ENCODE data around the gene FASTKD3.

The FASTKD3 gene

DNA sequence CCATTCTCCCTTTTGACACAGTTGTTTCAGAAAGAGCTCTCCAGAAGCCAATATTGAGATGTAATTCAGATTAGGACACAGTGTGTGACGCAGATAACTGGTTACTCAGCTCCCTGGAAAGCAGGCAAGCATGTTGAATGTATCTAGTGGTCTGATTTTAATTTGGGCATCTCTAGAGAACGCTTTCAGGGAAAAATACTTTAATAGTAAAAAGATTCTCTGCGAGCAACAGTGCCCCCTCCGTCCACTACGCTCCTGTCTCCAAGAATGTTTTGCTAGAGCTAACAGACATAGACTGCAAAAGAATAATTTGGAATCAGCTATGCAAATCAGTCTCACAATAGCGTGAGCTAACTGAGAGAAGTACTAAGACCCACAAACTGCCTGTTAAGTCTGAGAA lies 41.2 kb downstream of the FASTKD3 start:
- TF ChIP-seq POLR2A (IDR thresholded peaks at IDR 0.05; ENCODE audit: extremely low read depth, insufficient read length) (no peak), MYC (IDR thresholded peaks at IDR 0.05; ENCODE audit: low read depth, low read length) (no peak)
- TF ChIP-seq, protein P1, sequence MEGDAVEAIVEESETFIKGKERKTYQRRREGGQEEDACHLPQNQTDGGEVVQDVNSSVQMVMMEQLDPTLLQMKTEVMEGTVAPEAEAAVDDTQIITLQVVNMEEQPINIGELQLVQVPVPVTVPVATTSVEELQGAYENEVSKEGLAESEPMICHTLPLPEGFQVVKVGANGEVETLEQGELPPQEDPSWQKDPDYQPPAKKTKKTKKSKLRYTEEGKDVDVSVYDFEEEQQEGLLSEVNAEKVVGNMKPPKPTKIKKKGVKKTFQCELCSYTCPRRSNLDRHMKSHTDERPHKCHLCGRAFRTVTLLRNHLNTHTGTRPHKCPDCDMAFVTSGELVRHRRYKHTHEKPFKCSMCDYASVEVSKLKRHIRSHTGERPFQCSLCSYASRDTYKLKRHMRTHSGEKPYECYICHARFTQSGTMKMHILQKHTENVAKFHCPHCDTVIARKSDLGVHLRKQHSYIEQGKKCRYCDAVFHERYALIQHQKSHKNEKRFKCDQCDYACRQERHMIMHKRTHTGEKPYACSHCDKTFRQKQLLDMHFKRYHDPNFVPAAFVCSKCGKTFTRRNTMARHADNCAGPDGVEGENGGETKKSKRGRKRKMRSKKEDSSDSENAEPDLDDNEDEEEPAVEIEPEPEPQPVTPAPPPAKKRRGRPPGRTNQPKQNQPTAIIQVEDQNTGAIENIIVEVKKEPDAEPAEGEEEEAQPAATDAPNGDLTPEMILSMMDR (IDR thresholded peaks at IDR 0.05; ENCODE audit: low read depth, low read length) = no peak
- TF ChIP-seq, protein P2, sequence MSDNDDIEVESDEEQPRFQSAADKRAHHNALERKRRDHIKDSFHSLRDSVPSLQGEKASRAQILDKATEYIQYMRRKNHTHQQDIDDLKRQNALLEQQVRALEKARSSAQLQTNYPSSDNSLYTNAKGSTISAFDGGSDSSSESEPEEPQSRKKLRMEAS (IDR thresholded peaks at IDR 0.05; ENCODE audit: low read depth, low read length) = no peak
- no peak for DNase-seq (ENCODE audit: low read depth)

DNA sequence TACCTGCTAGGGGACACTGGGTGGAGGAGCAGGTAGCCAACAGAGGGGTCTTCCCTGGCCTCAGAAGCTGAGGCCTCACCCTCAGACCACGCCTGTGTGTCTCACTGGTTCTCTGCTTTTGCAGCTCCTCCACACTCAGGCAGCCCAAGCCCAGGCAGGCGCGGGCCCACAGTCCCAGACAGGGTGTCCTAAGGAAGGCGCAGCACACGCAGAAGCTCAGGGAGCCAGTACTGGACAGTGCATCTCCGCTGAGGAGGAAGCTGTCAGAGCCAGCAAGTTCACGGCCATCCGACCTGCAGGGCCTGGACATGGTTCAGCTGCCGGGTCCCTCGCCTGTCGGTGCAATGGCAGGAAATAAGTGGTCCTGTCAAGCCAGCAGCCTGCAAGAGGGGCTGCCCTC lies 43.2 kb downstream of the FASTKD3 start:
- TF ChIP-seq MYC (IDR thresholded peaks at IDR 0.05; ENCODE audit: low read depth, low read length) (no peak), POLR2A (IDR thresholded peaks at IDR 0.05; ENCODE audit: extremely low read depth, insufficient read length) (no peak)
- TF ChIP-seq, protein P1 (IDR thresholded peaks at IDR 0.05; ENCODE audit: low read depth, low read length) = no peak
- TF ChIP-seq, protein P2 (IDR thresholded peaks at IDR 0.05; ENCODE audit: low read depth, low read length) = no peak
- no peak for DNase-seq (ENCODE audit: low read depth)
- no peak overlapping the region for H3K4me3 ChIP-seq (ENCODE audit: low read depth, low read length)

More for the DNA sequence above, 41.2 kb downstream of the FASTKD3 start:
- H3K4me3 ChIP-seq (ENCODE audit: low read depth, low read length) = no peak overlapping the region

DNA sequence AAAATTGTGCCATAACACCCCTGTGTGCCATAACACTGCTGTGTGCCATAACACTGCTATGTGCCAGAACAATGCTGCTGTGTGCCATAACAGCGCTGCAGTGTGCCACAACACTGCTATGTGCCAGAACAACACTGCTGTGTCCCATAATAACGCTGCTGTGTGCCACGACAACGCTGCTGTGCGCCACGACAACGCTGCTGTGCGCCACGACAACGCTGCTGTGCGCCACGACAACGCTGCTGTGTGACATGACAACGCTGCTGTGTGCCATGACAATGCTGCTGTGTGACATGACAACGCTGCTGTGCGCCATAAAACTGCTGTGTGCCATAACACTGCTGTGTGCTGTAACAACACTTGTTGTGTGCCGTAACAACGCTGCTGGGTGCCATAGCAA lies 43.8 kb downstream of the FASTKD3 start:
- TF ChIP-seq MYC (IDR thresholded peaks at IDR 0.05; ENCODE audit: low read depth, low read length) (no peak), POLR2A (IDR thresholded peaks at IDR 0.05; ENCODE audit: extremely low read depth, insufficient read length) (no peak)
- TF ChIP-seq, protein P2 (IDR thresholded peaks at IDR 0.05; ENCODE audit: low read depth, low read length) = no peak
- TF ChIP-seq, protein P1 (IDR thresholded peaks at IDR 0.05; ENCODE audit: low read depth, low read length) = no peak
- no peak overlapping the region for H3K4me3 ChIP-seq (ENCODE audit: low read depth, low read length)
- DNase-seq (ENCODE audit: low read depth) = no peak

DNA sequence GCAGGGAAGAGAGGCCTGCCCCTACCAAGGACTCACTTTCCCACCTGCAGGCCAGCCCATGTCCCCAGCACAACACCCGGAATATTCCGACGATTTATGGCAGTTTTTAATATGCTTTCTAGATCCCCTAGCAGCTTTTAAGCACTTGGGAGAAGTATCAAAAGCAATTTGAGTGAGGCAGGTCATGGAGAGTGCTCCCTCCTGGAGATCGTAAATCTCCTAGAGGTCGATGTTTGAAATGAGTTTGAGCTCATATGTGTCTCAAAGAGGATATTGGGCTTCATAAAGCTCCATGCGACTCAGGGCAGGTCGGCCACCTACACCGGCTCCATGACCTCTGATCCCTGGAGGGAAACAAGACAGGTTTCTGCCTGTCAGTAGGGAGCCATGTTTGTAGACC lies 45.2 kb downstream of the FASTKD3 start:
- TF ChIP-seq, protein P2 (IDR thresholded peaks at IDR 0.05; ENCODE audit: low read depth, low read length) = no peak
- TF ChIP-seq, protein P1 (IDR thresholded peaks at IDR 0.05; ENCODE audit: low read depth, low read length) = no peak
- TF ChIP-seq POLR2A (IDR thresholded peaks at IDR 0.05; ENCODE audit: extremely low read depth, insufficient read length) (no peak), MYC (IDR thresholded peaks at IDR 0.05; ENCODE audit: low read depth, low read length) (no peak)
- no peak for DNase-seq (ENCODE audit: low read depth)
- H3K4me3 ChIP-seq (ENCODE audit: low read depth, low read length) = no peak overlapping the region

DNA sequence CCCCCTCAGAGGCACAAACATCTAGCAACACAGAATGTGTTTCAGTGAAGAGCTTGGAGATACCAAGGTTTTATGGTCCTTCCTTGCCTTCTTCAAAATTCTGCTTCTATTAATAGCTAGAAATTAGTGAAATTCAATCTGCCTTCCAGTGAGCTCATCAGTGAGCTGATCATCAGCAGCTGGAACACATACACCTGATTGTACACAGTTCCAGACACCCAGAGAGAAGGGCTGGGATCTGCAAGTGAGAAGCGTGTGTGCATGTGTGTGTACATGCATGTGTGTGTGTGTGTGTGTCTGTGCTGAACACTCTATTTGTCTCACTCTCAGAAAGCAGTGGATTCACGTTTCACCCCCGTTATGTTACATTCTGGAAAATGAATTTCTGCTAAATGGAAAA lies 46.4 kb downstream of the FASTKD3 start:
- H3K4me3 ChIP-seq (ENCODE audit: low read depth, low read length) = no peak overlapping the region
- TF ChIP-seq, protein P2 (IDR thresholded peaks at IDR 0.05; ENCODE audit: low read depth, low read length) = no peak
- TF ChIP-seq POLR2A (IDR thresholded peaks at IDR 0.05; ENCODE audit: extremely low read depth, insufficient read length) (no peak), MYC (IDR thresholded peaks at IDR 0.05; ENCODE audit: low read depth, low read length) (no peak)
- TF ChIP-seq, protein P1 (IDR thresholded peaks at IDR 0.05; ENCODE audit: low read depth, low read length) = no peak
- no peak for DNase-seq (ENCODE audit: low read depth)

DNA sequence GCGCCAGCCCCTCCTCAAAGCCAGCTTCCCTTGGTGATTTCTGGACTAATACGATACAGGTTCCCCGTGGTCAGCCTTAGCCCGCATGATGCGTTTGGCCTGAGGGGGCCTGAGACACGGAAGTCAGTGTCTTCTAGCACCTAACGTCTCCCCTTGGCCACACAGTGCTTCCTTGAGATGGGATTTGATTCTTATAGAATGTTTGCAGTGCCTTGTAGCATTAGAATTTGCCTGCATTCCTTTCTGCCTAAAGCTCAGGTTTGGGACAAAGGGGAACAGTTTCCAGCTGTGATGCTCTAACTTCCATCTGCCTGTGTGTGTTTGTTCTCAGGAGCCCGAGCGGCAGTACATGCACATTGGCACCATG lies 52.3 kb downstream of the FASTKD3 start:
- H3K4me3 ChIP-seq (ENCODE audit: low read depth, low read length) = no peak overlapping the region
- TF ChIP-seq POLR2A (IDR thresholded peaks at IDR 0.05; ENCODE audit: extremely low read depth, insufficient read length) (no peak), MYC (IDR thresholded peaks at IDR 0.05; ENCODE audit: low read depth, low read length) (no peak)
- TF ChIP-seq, protein P1 (IDR thresholded peaks at IDR 0.05; ENCODE audit: low read depth, low read length) = no peak
- TF ChIP-seq, protein P2 (IDR thresholded peaks at IDR 0.05; ENCODE audit: low read depth, low read length) = no peak
- DNase-seq (ENCODE audit: low read depth) = no peak

Measured in NB4 (cell line).